ENCODE data around the gene FADS2.

Gene FADS2

DNA sequence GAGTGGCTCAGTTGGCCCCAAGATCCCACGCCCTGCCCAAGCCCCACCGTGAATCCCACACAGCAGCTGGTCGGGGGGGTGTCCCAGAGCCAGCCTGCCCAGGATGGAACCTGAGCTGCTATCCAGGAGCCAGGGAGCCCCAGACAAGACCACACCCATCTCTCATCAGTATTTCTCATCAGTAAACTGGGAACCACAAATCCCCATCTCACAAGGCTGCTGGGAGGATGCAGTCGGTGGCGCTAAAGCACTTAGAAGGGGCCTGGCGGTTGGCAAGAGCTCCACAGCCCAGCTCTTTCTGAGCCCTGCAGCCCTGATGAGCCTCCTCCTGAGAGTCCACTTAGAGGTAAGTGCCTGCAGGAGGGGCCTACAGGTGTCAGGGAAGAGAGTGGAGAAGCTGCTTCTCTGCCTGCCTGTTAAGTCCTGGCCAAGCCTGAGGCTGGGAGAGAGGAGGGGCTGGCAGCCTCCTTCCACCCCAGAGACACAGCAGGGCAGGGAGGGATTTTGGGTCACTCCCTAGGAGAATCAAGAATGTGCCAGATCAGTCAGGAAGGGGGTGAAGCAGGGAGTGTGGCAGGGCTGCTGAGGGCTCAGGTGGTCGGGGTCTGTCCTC, 57.2 kb downstream of the FADS2 start:
- Histone ChIP-seq H3K36me3 (ENCODE audit: control insufficient read depth, low read length) (peaks cover 4% of the 10 kb centered on the region), H3K79me2 (ENCODE audit: control insufficient read depth, low read length) (peaks cover 22% of the 10 kb centered on the region), H3F3A (ENCODE audit: control insufficient read depth, insufficient read depth) (peaks cover 13% of the 10 kb centered on the region), H3K4me3 (ENCODE audit: low read length) (no peak overlapping the region), H4K20me1 (ENCODE audit: control insufficient read depth, insufficient read depth, low read depth, low read length) (no peaks in the 10 kb centered on the region), H3K27me3 (ENCODE audit: control insufficient read depth, low read length) (no peaks in the 10 kb centered on the region), H3K9me3 (ENCODE audit: control insufficient read depth, insufficient read depth, low read length) (peaks cover 5% of the 10 kb centered on the region; the same call in 1 of the 2 replicates), H3K4me2 (ENCODE audit: low read length) (no peak overlapping the region), H3K9me2 (replicated peaks; ENCODE audit: control insufficient read depth, low read length) (no peaks in the 10 kb centered on the region), H3K27ac (ENCODE audit: low read depth, low read length) (no peak overlapping the region), H3K4me1 (ENCODE audit: control insufficient read depth, low read length) (peaks cover 45% of the 10 kb centered on the region)
- TF ChIP-seq, protein P1, sequence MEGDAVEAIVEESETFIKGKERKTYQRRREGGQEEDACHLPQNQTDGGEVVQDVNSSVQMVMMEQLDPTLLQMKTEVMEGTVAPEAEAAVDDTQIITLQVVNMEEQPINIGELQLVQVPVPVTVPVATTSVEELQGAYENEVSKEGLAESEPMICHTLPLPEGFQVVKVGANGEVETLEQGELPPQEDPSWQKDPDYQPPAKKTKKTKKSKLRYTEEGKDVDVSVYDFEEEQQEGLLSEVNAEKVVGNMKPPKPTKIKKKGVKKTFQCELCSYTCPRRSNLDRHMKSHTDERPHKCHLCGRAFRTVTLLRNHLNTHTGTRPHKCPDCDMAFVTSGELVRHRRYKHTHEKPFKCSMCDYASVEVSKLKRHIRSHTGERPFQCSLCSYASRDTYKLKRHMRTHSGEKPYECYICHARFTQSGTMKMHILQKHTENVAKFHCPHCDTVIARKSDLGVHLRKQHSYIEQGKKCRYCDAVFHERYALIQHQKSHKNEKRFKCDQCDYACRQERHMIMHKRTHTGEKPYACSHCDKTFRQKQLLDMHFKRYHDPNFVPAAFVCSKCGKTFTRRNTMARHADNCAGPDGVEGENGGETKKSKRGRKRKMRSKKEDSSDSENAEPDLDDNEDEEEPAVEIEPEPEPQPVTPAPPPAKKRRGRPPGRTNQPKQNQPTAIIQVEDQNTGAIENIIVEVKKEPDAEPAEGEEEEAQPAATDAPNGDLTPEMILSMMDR (IDR thresholded peaks at IDR 0.05; ENCODE audit: low read depth, low read length, poor library complexity, severe bottlenecking): no peak
- no peak for TF ChIP-seq EZH2phosphoT487 (IDR thresholded peaks at IDR 0.05; ENCODE audit: borderline replicate concordance, low read length)

DNA sequence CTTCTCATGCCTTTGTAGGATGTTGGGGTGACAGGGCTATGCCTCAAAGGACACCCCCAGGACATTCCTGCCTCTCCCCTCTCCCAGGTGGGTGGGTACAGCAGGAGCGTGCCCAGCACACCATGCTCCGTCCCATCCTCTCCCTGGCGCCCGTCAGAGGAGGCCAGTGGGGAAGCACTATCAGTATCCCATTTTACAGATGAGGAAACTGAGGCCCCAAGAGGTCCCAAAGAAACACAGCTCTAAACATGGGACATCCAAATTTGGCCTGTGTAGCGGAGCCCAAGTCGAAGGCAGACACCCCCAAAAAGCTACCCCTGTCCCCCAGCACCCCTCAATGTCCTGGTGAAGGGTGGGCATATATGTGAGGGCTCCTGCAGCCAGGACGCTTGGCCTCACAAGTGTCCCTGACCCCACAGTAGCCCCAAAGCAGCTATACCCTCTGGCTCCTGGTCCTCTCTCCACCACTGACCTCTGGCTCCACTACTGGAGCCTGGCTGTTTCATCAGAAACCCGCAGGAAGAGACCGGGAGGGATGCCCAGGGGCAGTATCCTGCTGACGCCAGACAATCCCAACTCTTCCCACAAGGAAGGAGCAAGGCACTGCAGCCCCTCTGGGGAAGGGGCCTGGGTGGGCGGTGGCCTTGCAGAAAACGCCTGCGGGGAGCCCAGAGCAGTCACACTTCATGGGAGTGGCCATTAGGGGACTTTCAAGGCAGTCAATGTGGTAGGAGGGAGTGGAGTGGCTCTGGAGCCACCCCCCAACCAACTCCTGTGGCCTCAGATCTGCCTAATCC, 57.9 kb downstream of the FADS2 start:
- peaks cover 45% of the 10 kb centered on the region for H3K4me1 ChIP-seq (ENCODE audit: control insufficient read depth, low read length)
- TF ChIP-seq, protein P1 (IDR thresholded peaks at IDR 0.05; ENCODE audit: low read depth, low read length, poor library complexity, severe bottlenecking): no peak
- TF ChIP-seq EZH2phosphoT487 (IDR thresholded peaks at IDR 0.05; ENCODE audit: borderline replicate concordance, low read length): no peak
- no peak overlapping the region for H3K27ac ChIP-seq (ENCODE audit: low read depth, low read length)
- H3K9me3 ChIP-seq (ENCODE audit: control insufficient read depth, insufficient read depth, low read length): peaks cover 5% of the 10 kb centered on the region; the same call in 1 of the 2 replicates
- no peaks in the 10 kb centered on the region for H3K27me3 ChIP-seq (ENCODE audit: control insufficient read depth, low read length)
- H3K79me2 ChIP-seq (ENCODE audit: control insufficient read depth, low read length): peaks cover 29% of the 10 kb centered on the region
- no peaks in the 10 kb centered on the region for H4K20me1 ChIP-seq (ENCODE audit: control insufficient read depth, insufficient read depth, low read depth, low read length)
- no peak overlapping the region for H3K4me3 ChIP-seq (ENCODE audit: low read length)
- H3F3A ChIP-seq (ENCODE audit: control insufficient read depth, insufficient read depth): peaks cover 11% of the 10 kb centered on the region
- no peak overlapping the region for H3K4me2 ChIP-seq (ENCODE audit: low read length)
- peaks cover 4% of the 10 kb centered on the region for H3K36me3 ChIP-seq (ENCODE audit: control insufficient read depth, low read length)
- no peaks in the 10 kb centered on the region for H3K9me2 ChIP-seq (replicated peaks; ENCODE audit: control insufficient read depth, low read length)

DNA sequence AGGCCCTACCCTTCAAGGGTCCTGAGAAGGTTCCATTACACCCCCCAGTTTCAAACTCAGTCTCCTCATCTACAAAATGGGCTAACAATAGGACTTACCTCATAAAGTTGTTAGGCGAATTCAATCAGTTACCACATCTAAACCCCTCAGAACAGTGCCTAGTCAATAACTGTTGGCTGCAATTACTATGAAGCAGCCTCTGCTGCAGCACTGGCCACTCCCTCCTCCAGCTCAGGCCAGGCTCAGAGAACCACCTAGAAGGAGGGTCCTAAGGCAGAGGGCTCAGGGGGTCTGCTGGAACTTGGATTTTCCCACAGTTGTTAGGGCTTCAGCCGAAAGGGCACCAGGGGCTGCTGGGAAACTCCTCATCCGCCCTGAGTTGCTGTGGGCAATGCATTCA, 58.5 kb downstream of the FADS2 start:
- Histone ChIP-seq H3K4me1 (ENCODE audit: control insufficient read depth, low read length) (peaks cover 39% of the 10 kb centered on the region), H3K9me2 (replicated peaks; ENCODE audit: control insufficient read depth, low read length) (no peaks in the 10 kb centered on the region)

More for the DNA sequence above, 58.5 kb downstream of the FADS2 start:
- H3K79me2 ChIP-seq (ENCODE audit: control insufficient read depth, low read length): peaks cover 29% of the 10 kb centered on the region
- TF ChIP-seq, protein P1 (IDR thresholded peaks at IDR 0.05; ENCODE audit: low read depth, low read length, poor library complexity, severe bottlenecking): no peak
- TF ChIP-seq EZH2phosphoT487 (IDR thresholded peaks at IDR 0.05; ENCODE audit: borderline replicate concordance, low read length): no peak
- H3K36me3 ChIP-seq (ENCODE audit: control insufficient read depth, low read length): peaks cover 4% of the 10 kb centered on the region
- peaks cover 5% of the 10 kb centered on the region; the same call in 1 of the 2 replicates for H3K9me3 ChIP-seq (ENCODE audit: control insufficient read depth, insufficient read depth, low read length)
- no peaks in the 10 kb centered on the region for H4K20me1 ChIP-seq (ENCODE audit: control insufficient read depth, insufficient read depth, low read depth, low read length)
- no peak overlapping the region for H3K27ac ChIP-seq (ENCODE audit: low read depth, low read length)
- H3K4me3 ChIP-seq (ENCODE audit: low read length): no peak overlapping the region
- no peaks in the 10 kb centered on the region for H3K27me3 ChIP-seq (ENCODE audit: control insufficient read depth, low read length)
- no peak overlapping the region for H3K4me2 ChIP-seq (ENCODE audit: low read length)
- H3F3A ChIP-seq (ENCODE audit: control insufficient read depth, insufficient read depth): peaks cover 5% of the 10 kb centered on the region; the same call in 1 of the 2 replicates
